Adrenal gland (tissue), 5 donors: ENCODE data around the gene TMEM89.

ENCODE experiments used
- POLR2A ChIP-seq, 2 donors: fragments of 450-650 bp; IDR thresholded peaks; one replicate each; pipeline ENCODE4 v1.6.1; 2017; ENCODE audit warnings: antibody characterized with exemption in 2 of 2, mild to moderate bottlenecking in 2 of 2, moderate library complexity in 1 of 2
- TF ChIP-seq, protein P1 (sequence below), 6 experiments: fragments of 450-650 bp in 4 of 6; fragments of 200-600 bp in 2 of 6; sonication (generic) in 1 of 6; IDR thresholded peaks; 1 replicate in 5 of 6; 2 replicates in 1 of 6; pipeline versions ENCODE4 v1.5.1 to v1.8.0; 2016 to 2021; ENCODE audit warnings: antibody characterized with exemption in 6 of 6, mild to moderate bottlenecking in 2 of 6, moderate library complexity in 1 of 6
- donor health status: DM: no; HTN: no; CAD: no.

DNA sequence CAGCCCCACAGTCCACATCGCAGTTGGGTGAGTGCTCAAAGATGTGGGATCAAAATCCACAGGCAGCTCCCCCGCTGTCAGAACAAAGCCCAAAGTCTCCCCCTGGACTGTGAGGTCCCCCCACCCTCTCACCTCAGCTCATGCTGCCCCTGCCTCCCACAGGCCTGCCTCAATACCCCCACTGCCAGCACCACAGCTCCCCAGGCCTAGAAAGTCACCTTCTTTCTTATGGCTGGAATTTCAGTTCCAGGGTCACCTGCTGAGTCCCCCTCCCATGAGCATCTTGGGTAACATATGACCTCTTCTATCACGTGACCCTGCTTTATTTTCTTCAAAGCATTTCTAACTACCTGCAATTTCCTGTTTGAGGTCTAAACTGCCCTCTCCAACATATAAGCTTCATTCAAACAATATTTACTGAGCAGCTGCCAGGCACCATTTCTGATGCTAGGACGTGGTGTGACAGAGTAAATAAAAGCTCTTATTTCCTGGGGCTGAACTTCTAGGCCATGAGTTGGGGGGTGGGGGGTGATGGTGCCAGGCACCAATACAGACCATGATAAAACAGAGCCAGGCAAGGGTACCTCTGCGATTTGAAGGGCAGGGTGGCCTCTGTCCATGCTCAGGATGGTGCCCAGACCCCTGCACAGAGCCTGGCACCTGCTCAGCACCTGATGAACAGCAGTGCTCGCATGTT, 2.4 kb upstream of the TMEM89 start:
- TF ChIP-seq POLR2A (IDR thresholded peaks at IDR 0.05) = no peak
- TF ChIP-seq, protein P1, sequence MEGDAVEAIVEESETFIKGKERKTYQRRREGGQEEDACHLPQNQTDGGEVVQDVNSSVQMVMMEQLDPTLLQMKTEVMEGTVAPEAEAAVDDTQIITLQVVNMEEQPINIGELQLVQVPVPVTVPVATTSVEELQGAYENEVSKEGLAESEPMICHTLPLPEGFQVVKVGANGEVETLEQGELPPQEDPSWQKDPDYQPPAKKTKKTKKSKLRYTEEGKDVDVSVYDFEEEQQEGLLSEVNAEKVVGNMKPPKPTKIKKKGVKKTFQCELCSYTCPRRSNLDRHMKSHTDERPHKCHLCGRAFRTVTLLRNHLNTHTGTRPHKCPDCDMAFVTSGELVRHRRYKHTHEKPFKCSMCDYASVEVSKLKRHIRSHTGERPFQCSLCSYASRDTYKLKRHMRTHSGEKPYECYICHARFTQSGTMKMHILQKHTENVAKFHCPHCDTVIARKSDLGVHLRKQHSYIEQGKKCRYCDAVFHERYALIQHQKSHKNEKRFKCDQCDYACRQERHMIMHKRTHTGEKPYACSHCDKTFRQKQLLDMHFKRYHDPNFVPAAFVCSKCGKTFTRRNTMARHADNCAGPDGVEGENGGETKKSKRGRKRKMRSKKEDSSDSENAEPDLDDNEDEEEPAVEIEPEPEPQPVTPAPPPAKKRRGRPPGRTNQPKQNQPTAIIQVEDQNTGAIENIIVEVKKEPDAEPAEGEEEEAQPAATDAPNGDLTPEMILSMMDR (IDR thresholded peaks at IDR 0.05) = no peak
